KMS-11 (cell line): ENCODE data around the gene KLK14.

Experiments used
- H2AFZ ChIP-seq: fragments of 200-600 bp; sonication (generic); 2 replicates; pipeline ENCODE4 v1.6.1; 2016; ENCODE audit warnings: antibody characterized with exemption, mixed run types, low read depth
- H3K27ac ChIP-seq: fragments of 200-600 bp; sonication (generic); 2 replicates; pipeline ENCODE4 v1.6.1; 2016; ENCODE audit warnings: mild to moderate bottlenecking, mixed run types
- H3K27me3 ChIP-seq: fragments of 200-600 bp; sonication (generic); 2 replicates; pipeline ENCODE4 v1.6.1; 2017; ENCODE audit warnings: mild to moderate bottlenecking, low read depth, mixed run types, moderate library complexity; ENCODE audit not compliant: insufficient read depth
- H3K36me3 ChIP-seq: fragments of 200-600 bp; sonication (generic); 2 replicates; pipeline ENCODE4 v1.6.1; 2017; ENCODE audit warnings: mild to moderate bottlenecking, mixed run types; ENCODE audit not compliant: insufficient read depth
- H3K4me1 ChIP-seq: fragments of 200-600 bp; sonication (generic); 2 replicates; pipeline ENCODE4 v1.6.1; 2016; ENCODE audit warnings: mild to moderate bottlenecking, low read depth, mixed run types; ENCODE audit not compliant: poor library complexity, severe bottlenecking
- H3K4me2 ChIP-seq: fragments of 200-600 bp; sonication (generic); 2 replicates; pipeline ENCODE4 v1.7.0; 2016; ENCODE audit warnings: mild to moderate bottlenecking, mixed run types
- H3K4me3 ChIP-seq: fragments of 200-600 bp; sonication (generic); IDR thresholded peaks from 2 replicates; pipeline ENCODE4 v1.6.1; 2017; ENCODE audit warnings: low read depth, low read length, mixed read lengths; ENCODE audit not compliant: insufficient read depth
- H3K79me2 ChIP-seq: fragments of 200-600 bp; sonication (generic); 2 replicates; pipeline ENCODE4 v1.6.1; 2016; ENCODE audit warnings: low read depth, mixed run types; ENCODE audit not compliant: insufficient read depth
- H3K9ac ChIP-seq: fragments of 200-600 bp; sonication (generic); 2 replicates; pipeline ENCODE4 v1.6.1; 2016; ENCODE audit warnings: mild to moderate bottlenecking, mixed run types
- H4K20me1 ChIP-seq: fragments of 200-600 bp; sonication (generic); 2 replicates; pipeline ENCODE4 v1.6.1; 2016; ENCODE audit warnings: mild to moderate bottlenecking, mixed run types; ENCODE audit not compliant: insufficient read depth
- CTCF ChIP-seq: fragments of 200-600 bp; sonication (generic); conservative IDR thresholded peaks from 2 replicates; pipeline ENCODE4 v1.6.1; 2017; ENCODE audit warnings: low read depth, mild to moderate bottlenecking, antibody characterized with exemption, low read length, moderate library complexity, mixed read lengths

KLK14 gene

GRCh38 chr19:51084505-51084904 is 1.8 kb upstream of the KLK14 start:
- H3K27me3 ChIP-seq: peaks cover 24% of the 10 kb centered on the region; the same call in 1 of the 2 replicates
- no peak overlapping the region for H3K9ac ChIP-seq
- H3K79me2 ChIP-seq: no peaks in the 10 kb centered on the region
- no peak overlapping the region for H3K27ac ChIP-seq
- H4K20me1 ChIP-seq: no peaks in the 10 kb centered on the region
- no peak overlapping the region for H2AFZ ChIP-seq
- no peaks in the 10 kb centered on the region for H3K36me3 ChIP-seq
- H3K4me1 ChIP-seq: no peaks in the 10 kb centered on the region
- TF ChIP-seq CTCF: no peak
- H3K4me2 ChIP-seq: no peak overlapping the region
- H3K4me3 ChIP-seq: no peak overlapping the region

- Histone ChIP-seq H3K27ac (no peak overlapping the region), H2AFZ (no peak overlapping the region), H3K27me3 (peaks cover 24% of the 10 kb centered on the region; the same call in 1 of the 2 replicates), H3K79me2 (no peaks in the 10 kb centered on the region), H3K9ac (no peak overlapping the region), H3K4me2 (no peak overlapping the region), H4K20me1 (no peaks in the 10 kb centered on the region), H3K36me3 (no peaks in the 10 kb centered on the region), H3K4me1 (no peaks in the 10 kb centered on the region), H3K4me3 (no peak overlapping the region)
- TF ChIP-seq CTCF: no peak
Observed at GRCh38 chr19:51083783-51084182, 1.1 kb upstream of the KLK14 start.

DNA sequence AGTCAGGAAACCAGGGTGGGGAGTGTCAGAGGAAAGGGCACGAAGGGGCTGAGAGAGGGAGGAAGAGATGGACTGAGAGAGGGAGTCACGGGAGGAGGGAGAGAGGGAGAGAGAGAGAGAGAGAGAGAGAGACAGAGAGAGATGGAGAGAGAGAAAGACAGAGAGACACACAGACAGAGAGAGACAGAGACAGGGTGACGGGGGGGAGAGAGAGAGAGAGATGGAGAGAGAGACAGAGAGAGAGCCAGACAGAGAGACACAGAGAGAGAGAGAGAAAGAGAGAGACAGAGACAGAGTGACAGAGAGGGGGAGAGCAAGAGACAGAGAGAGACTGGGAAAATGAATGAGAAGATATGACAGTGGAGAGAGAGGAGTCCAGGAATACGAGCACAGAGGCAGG is 494 bp upstream of the KLK14 start:
- Histone ChIP-seq H3K4me1 (no peaks in the 10 kb centered on the region), H3K4me2 (no peak overlapping the region), H3K9ac (no peak overlapping the region), H3K36me3 (no peaks in the 10 kb centered on the region), H3K27me3 (peaks cover 24% of the 10 kb centered on the region; the same call in 1 of the 2 replicates), H4K20me1 (no peaks in the 10 kb centered on the region), H2AFZ (no peak overlapping the region), H3K79me2 (no peaks in the 10 kb centered on the region), H3K4me3 (no peak overlapping the region), H3K27ac (no peak overlapping the region)
- TF ChIP-seq CTCF: no peak

DNA sequence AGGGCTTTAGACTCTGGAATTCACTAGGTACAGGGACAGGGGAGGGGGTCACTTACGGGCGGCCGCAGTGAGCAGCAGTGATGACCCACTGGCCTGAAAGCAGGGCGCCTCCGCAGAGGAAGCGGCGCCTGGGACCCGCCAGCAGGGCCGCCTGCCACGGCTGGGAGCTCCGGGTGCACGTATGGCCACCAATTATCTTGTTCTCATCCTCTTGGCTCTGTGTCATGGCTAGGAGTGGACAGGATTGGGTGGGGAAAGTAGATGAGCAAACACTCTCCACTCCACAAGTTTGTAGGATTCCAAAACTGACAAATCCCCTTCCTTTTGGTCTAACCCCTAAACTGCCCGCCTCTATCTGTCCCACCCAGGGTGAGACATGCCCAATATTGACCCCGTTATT is 1.2 kb downstream of the KLK14 start:
- no peaks in the 10 kb centered on the region for H3K36me3 ChIP-seq
- TF ChIP-seq CTCF: no peak
- no peaks in the 10 kb centered on the region for H3K79me2 ChIP-seq
- H3K4me2 ChIP-seq: no peak overlapping the region
- peaks cover 24% of the 10 kb centered on the region; the same call in 1 of the 2 replicates for H3K27me3 ChIP-seq
- no peak overlapping the region for H3K4me3 ChIP-seq
- H2AFZ ChIP-seq: no peak overlapping the region
- no peak overlapping the region for H3K9ac ChIP-seq
- H3K4me1 ChIP-seq: no peaks in the 10 kb centered on the region
- no peak overlapping the region for H3K27ac ChIP-seq
- H4K20me1 ChIP-seq: no peaks in the 10 kb centered on the region
